Skeletal muscle satellite cell (primary cell): ENCODE data around the gene KCNH2.

Source experiments
- H3K27me3 ChIP-seq: 2 replicates; pipeline ENCODE4 v1.7.0; 2013; ENCODE audit warnings: low read length; ENCODE audit not compliant: control insufficient read depth, insufficient read depth
- H3K36me3 ChIP-seq: 2 replicates; pipeline ENCODE4 v1.7.0; 2013; ENCODE audit warnings: mild to moderate bottlenecking, control low read depth, low read length; ENCODE audit not compliant: insufficient read depth
- H3K4me1 ChIP-seq: 2 replicates; pipeline ENCODE4 v1.7.0; 2013; ENCODE audit warnings: low read length; ENCODE audit not compliant: control insufficient read depth, insufficient read depth
- H3K4me2 ChIP-seq: 2 replicates; pipeline ENCODE4 v1.7.0; 2013; ENCODE audit warnings: mild to moderate bottlenecking, low read length
- H3K4me3 ChIP-seq: 2 replicates; pipeline ENCODE4 v1.7.0; 2013; ENCODE audit warnings: low read length
- H3K9ac ChIP-seq: 2 replicates; pipeline ENCODE4 v1.7.0; 2013; ENCODE audit warnings: mild to moderate bottlenecking, low read depth, low read length, moderate library complexity
- H3K9me3 ChIP-seq: replicated peaks from 2 replicates; pipeline ENCODE4 v1.7.0; 2013; ENCODE audit warnings: mild to moderate bottlenecking, control low read depth, low read length

The KCNH2 gene

DNA sequence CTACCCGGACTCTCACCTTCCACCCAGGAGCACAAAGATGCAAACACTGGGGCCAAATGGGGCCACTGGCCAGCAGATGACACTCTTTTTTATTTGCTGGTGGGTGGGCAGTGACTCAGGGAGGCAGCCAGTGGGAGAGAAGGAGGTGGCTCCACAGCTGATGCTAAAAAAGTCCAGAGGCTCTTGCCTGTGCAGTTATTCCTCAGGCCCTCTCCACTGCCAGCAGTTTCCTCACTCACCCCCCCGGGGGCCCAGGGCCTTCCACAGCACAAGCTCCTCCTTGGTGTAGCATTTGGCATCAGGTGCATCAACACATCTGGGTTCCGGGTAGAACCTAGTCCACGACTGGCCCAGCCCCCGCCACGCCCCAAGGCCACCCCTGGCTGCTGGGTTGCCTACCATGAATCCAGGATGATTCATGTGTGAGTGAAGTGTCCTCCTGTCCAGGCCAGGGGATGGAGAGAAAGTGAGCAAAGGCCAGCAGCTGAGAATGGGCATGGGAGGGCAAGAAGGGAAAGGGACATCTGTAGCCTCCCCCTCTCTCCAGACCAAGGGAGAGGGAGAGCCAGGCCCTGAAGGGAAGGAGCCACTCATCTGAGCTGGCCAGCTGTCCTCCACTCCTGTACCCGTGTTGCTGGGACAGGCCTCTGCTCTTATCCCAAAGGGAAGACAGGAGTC, 1.7 kb upstream of the KCNH2 start:
- Histone ChIP-seq H3K4me3 (no peak overlapping the region), H3K36me3 (no peaks in the 10 kb centered on the region), H3K9ac (no peak overlapping the region), H3K9me3 (no peaks in the 10 kb centered on the region), H3K4me2 (no peak overlapping the region), H3K27me3 (peaks cover 66% of the 10 kb centered on the region), H3K4me1 (peaks cover 12% of the 10 kb centered on the region)

DNA sequence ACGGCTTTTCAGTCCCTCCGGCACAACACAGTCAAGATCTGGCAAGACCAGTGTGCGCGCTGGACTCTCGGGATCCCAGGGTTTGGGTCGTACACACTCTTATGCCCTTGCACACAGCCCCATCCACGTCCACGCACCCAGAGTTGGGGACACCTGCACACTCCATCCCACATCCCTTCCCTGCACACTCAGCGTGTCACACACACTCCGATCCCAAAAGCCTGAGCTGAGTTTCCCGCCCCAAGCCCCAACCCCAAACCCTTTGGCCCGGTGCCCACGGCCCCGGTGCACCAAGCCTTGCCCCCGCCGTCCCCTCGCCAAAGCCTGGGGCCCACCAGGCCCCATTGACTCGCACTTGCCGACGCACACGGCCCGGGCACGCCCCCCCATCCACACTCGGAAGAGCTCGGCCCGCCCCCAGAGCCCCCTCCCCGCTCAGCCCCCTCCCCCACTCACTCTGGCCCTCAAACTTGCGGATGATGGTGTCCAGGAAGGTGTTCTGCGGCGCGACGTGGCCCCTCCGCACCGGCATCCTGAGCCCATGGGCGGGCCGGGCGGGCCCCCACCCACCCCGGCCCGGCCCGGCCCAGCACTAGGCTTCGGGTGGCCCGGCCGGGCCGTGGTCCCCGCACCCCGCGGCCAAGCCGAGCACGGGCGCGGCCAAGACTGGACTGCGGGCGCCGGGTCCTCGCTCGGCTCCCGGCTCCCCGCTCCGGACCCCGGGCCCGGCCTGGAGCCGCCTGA, 567 bp downstream of the KCNH2 start:
- H3K9ac ChIP-seq, result no peak overlapping the region
- no peaks in the 10 kb centered on the region for H3K9me3 ChIP-seq
- H3K4me2 ChIP-seq, result no peak overlapping the region
- no peak overlapping the region for H3K4me3 ChIP-seq
- peaks cover 79% of the 10 kb centered on the region for H3K27me3 ChIP-seq
- peaks cover 15% of the 10 kb centered on the region for H3K4me1 ChIP-seq
- H3K36me3 ChIP-seq, result no peaks in the 10 kb centered on the region

DNA sequence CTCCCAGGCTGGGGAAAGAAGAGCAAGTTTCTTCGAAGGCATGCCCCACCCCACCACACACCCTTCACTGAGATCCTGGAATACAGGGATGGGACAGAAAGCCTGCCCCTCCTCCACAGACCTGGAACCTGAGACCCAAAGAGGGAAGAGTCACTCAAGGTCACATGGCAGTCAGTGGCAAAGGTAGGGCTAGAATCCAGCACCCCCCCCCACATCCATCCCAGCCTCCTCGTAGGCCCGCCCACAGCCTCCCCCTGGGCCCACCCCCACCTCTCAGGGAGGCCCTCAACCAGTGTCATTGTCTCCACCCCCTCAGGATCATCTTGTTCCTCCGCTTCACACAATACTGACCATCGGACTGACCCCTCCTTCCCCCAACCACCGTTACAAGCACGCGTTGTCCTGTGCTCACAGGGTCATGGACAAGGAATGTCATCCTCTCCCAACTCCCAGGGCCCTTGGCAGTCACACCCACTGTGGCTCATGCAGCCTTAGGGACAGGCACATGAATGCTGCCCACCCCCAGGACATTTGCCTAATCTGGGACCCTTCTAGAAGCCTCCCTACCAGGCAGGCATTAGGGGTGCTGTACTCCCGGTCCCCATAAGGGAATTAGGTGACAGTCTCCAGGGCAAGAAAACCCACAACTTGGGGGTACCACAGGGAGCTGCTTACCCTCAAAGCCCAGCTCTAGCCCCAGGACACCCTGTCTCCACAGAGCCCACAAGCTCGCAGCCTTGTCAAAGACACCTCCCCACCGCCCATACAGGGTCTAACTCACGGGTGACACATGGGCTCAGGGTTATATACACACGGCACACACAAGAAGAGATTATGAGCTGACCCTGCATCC, 1.4 kb downstream of the KCNH2 start:
- H3K27me3 ChIP-seq, result peaks cover 79% of the 10 kb centered on the region
- H3K4me2 ChIP-seq, result no peak overlapping the region
- H3K9ac ChIP-seq, result no peak overlapping the region
- peaks cover 15% of the 10 kb centered on the region for H3K4me1 ChIP-seq
- no peaks in the 10 kb centered on the region for H3K9me3 ChIP-seq
- no peaks in the 10 kb centered on the region for H3K36me3 ChIP-seq
- H3K4me3 ChIP-seq, result no peak overlapping the region

DNA sequence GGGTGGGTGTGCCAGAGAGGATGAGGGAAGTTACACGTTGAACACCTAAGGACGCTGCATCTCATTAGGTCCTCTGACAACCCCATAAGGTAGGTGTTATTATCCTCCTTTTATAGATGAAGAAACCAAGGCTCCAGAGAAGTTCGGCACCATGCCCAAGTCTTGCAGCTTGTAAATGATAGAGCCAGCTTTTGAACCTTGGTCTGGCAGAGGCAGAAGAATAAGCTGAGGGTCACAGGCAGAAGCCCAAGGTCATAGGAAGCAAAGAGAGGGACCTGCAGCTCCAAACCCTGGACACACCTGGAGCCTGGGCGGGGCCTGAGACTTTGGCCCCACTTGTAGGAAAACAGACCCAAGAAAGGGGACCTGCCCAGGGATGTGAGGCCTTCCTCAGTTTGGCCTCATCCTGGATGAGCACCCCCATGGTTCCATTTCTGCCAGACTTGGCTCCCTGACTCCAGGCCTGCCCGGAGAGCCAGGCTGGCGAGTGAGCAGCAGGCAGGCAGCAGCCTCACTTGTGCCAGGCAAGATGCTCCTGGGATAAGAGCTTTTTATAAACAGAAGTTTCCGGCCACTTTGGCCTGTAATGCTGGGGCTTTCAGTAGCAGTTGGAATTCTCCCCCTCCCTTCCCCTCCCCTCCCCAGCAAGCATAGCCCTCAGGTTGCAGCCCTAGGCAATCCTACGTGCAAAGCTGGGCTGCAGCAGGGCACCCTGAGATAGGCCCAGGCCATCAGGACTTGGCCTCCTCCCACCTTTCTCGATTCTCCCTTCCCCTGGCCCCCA, 2.4 kb downstream of the KCNH2 start:
- H3K9me3 ChIP-seq, result no peaks in the 10 kb centered on the region
- no peak overlapping the region for H3K9ac ChIP-seq
- no peaks in the 10 kb centered on the region for H3K36me3 ChIP-seq
- peaks cover 21% of the 10 kb centered on the region for H3K4me1 ChIP-seq
- peaks cover 74% of the 10 kb centered on the region for H3K27me3 ChIP-seq
- H3K4me2 ChIP-seq, result no peak overlapping the region
- no peak overlapping the region for H3K4me3 ChIP-seq

GRCh38 chr7:150974468-150975391, 3.4 kb downstream of the KCNH2 start:
- Histone ChIP-seq H3K4me3 (peak overlapping the region; percentile 47), H3K4me1 (peaks cover 21% of the 10 kb centered on the region), H3K9me3 (no peaks in the 10 kb centered on the region), H3K36me3 (no peaks in the 10 kb centered on the region), H3K4me2 (peak overlapping the region; percentile 73), H3K27me3 (peaks cover 72% of the 10 kb centered on the region), H3K9ac (no peak overlapping the region)

- Histone ChIP-seq H3K36me3 (no peaks in the 10 kb centered on the region), H3K4me3 (no peak overlapping the region), H3K27me3 (peaks cover 75% of the 10 kb centered on the region), H3K4me2 (no peak overlapping the region), H3K9ac (no peak overlapping the region), H3K9me3 (no peaks in the 10 kb centered on the region), H3K4me1 (peaks cover 19% of the 10 kb centered on the region)
Observed at GRCh38 chr7:150973571-150974451, 4.3 kb downstream of the KCNH2 start.

- Histone ChIP-seq H3K4me3 (no peak overlapping the region), H3K4me1 (peaks cover 14% of the 10 kb centered on the region), H3K9ac (no peak overlapping the region), H3K9me3 (no peaks in the 10 kb centered on the region), H3K27me3 (peaks cover 81% of the 10 kb centered on the region), H3K36me3 (no peaks in the 10 kb centered on the region), H3K4me2 (no peak overlapping the region)
Observed at GRCh38 chr7:150972741-150973140, 5.4 kb downstream of the KCNH2 start.

DNA sequence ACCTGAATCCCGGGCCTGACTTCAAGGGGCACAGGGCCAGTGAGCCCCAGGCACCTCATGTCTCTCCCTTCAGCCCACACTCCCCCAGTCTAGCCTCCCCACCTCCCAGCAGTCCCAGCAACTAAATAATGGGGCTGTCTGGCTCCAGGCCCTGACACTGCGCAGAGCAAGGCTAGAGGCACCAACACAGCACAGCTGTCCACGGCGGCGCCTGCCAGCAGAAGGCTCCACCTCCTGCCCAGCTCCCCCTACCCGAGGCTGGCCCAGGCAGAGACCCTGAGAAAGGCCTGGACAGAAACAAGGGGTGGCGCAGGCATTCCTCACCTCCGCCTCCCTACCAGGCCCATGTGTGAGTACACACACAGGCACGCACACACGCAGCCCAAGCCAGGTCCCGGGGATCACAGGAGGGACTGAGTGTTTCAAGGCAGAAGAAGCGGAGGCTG, 6.1 kb downstream of the KCNH2 start:
- Histone ChIP-seq H3K4me2 (no peak overlapping the region), H3K9ac (no peak overlapping the region), H3K4me3 (no peak overlapping the region), H3K27me3 (peaks cover 79% of the 10 kb centered on the region), H3K4me1 (peaks cover 14% of the 10 kb centered on the region), H3K9me3 (no peaks in the 10 kb centered on the region), H3K36me3 (no peaks in the 10 kb centered on the region)

- Histone ChIP-seq H3K9ac (no peak overlapping the region), H3K9me3 (no peaks in the 10 kb centered on the region), H3K4me1 (peaks cover 14% of the 10 kb centered on the region), H3K27me3 (peaks cover 79% of the 10 kb centered on the region), H3K4me2 (peak overlapping the region; percentile 23), H3K36me3 (no peaks in the 10 kb centered on the region), H3K4me3 (no peak overlapping the region)
Observed at GRCh38 chr7:150971242-150972022, 6.7 kb downstream of the KCNH2 start.
